Uterus (tissue), 2 donors: ENCODE data around the gene EFCAB14.

Experiments used
- CTCF ChIP-seq, 4 experiments: fragments of 200-600 bp in 2 of 4; fragments of 450-650 bp in 2 of 4; sonication (generic) in 2 of 4; IDR thresholded peaks; one replicate each; pipeline ENCODE4 v1.5.1; 2016 to 2019; ENCODE audit warnings: antibody characterized with exemption in 4 of 4, mild to moderate bottlenecking in 2 of 4, moderate library complexity in 1 of 4
- POLR2A ChIP-seq, 2 donors: fragments of 450-650 bp; IDR thresholded peaks; one replicate each; pipeline ENCODE4 v1.6.1; 2016; ENCODE audit warnings: antibody characterized with exemption in 2 of 2, mild to moderate bottlenecking in 1 of 2, moderate library complexity in 1 of 2

- TF ChIP-seq CTCF (IDR thresholded peaks at IDR 0.05) (no peak), POLR2A (IDR thresholded peaks at IDR 0.05) (no peak)
These were observed 27.9 kb downstream of the EFCAB14 start for GRCh38 chr1:46690931-46691421.
